ENCODE data around the gene CCDC197. TPM values are rescaled to one million over a fixed set of nuclear protein-coding genes. Genes with fewer than 3 reads are reported as not detected.
A peak's percentile ranks its signal among the peaks of the same experiment; 100 is the strongest.

Gene CCDC197
- total RNA-seq, 1 donor from 2014 or later: not detected

- Mint-ChIP-seq H3K36me3 (ENCODE audit: low read depth) (peaks cover 3% of the 10 kb centered on the region), H3K27me3 (ENCODE audit: low read depth) (peaks cover 21% of the 10 kb centered on the region)
Measured at GRCh38 chr14:93953263-93953662, 43.8 kb upstream of the CCDC197 start.

GRCh38 chr14:93953739-93954515 is 43.2 kb upstream of the CCDC197 start:
- peaks cover 34% of the 10 kb centered on the region for H3K4me1 Mint-ChIP-seq (ENCODE audit: low read depth)
- peaks cover 3% of the 10 kb centered on the region for H3K36me3 Mint-ChIP-seq (ENCODE audit: low read depth)
- H3K4me3 Mint-ChIP-seq (ENCODE audit: unreplicated experiment): no peak overlapping the region
- no peaks in the 10 kb centered on the region for H3K9me3 Mint-ChIP-seq (ENCODE audit: low read depth)
- TF ChIP-seq CTCF (IDR thresholded peaks at IDR 0.05): no peak
- DNase-seq (ENCODE audit: low spot score): no peak
- H3K27ac Mint-ChIP-seq (ENCODE audit: unreplicated experiment): no peak overlapping the region
- H3K27me3 Mint-ChIP-seq (ENCODE audit: low read depth): peaks cover 21% of the 10 kb centered on the region

More at GRCh38 chr14:93953263-93953662, 43.8 kb upstream of the CCDC197 start:
- Mint-ChIP-seq H3K9me3 (ENCODE audit: low read depth) (no peaks in the 10 kb centered on the region), H3K4me3 (ENCODE audit: unreplicated experiment) (no peak overlapping the region), H3K27ac (ENCODE audit: unreplicated experiment) (no peak overlapping the region), H3K4me1 (ENCODE audit: low read depth) (peaks cover 32% of the 10 kb centered on the region)
- TF ChIP-seq CTCF (IDR thresholded peaks at IDR 0.05): peak; percentile 8
- no peak for DNase-seq (ENCODE audit: low spot score)

- Mint-ChIP-seq H3K4me1 (ENCODE audit: low read depth) (peaks cover 35% of the 10 kb centered on the region), H3K27ac (ENCODE audit: unreplicated experiment) (no peak overlapping the region), H3K9me3 (ENCODE audit: low read depth) (no peaks in the 10 kb centered on the region), H3K4me3 (ENCODE audit: unreplicated experiment) (no peak overlapping the region), H3K36me3 (ENCODE audit: low read depth) (peaks cover 3% of the 10 kb centered on the region), H3K27me3 (ENCODE audit: low read depth) (peaks cover 21% of the 10 kb centered on the region)
- no peak for DNase-seq (ENCODE audit: low spot score)
- TF ChIP-seq CTCF (IDR thresholded peaks at IDR 0.05): no peak
Measured at GRCh38 chr14:93954516-93954830, 42.6 kb upstream of the CCDC197 start.

- TF ChIP-seq CTCF (IDR thresholded peaks at IDR 0.05): no peak
- peaks cover 32% of the 10 kb centered on the region for H3K4me1 Mint-ChIP-seq (ENCODE audit: low read depth)
Measured at GRCh38 chr14:93954900-93955849, 41.9 kb upstream of the CCDC197 start.

GRCh38 chr14:93955850-93956481 is 41.1 kb upstream of the CCDC197 start:
- no peak overlapping the region for H3K27ac Mint-ChIP-seq (ENCODE audit: unreplicated experiment)
- no peak for DNase-seq (ENCODE audit: low spot score)
- peaks cover 21% of the 10 kb centered on the region for H3K27me3 Mint-ChIP-seq (ENCODE audit: low read depth)
- peaks cover 32% of the 10 kb centered on the region for H3K4me1 Mint-ChIP-seq (ENCODE audit: low read depth)
- H3K4me3 Mint-ChIP-seq (ENCODE audit: unreplicated experiment): no peak overlapping the region
- H3K9me3 Mint-ChIP-seq (ENCODE audit: low read depth): no peaks in the 10 kb centered on the region
- peaks cover 3% of the 10 kb centered on the region for H3K36me3 Mint-ChIP-seq (ENCODE audit: low read depth)
- no peak for TF ChIP-seq CTCF (IDR thresholded peaks at IDR 0.05)

More at GRCh38 chr14:93954900-93955849, 41.9 kb upstream of the CCDC197 start:
- H3K36me3 Mint-ChIP-seq (ENCODE audit: low read depth): peaks cover 3% of the 10 kb centered on the region
- DNase-seq (ENCODE audit: low spot score): no peak
- peaks cover 21% of the 10 kb centered on the region for H3K27me3 Mint-ChIP-seq (ENCODE audit: low read depth)
- H3K4me3 Mint-ChIP-seq (ENCODE audit: unreplicated experiment): no peak overlapping the region
- no peak overlapping the region for H3K27ac Mint-ChIP-seq (ENCODE audit: unreplicated experiment)
- H3K9me3 Mint-ChIP-seq (ENCODE audit: low read depth): no peaks in the 10 kb centered on the region
